Measurements from ENCODE around the gene EFS.

DNA sequence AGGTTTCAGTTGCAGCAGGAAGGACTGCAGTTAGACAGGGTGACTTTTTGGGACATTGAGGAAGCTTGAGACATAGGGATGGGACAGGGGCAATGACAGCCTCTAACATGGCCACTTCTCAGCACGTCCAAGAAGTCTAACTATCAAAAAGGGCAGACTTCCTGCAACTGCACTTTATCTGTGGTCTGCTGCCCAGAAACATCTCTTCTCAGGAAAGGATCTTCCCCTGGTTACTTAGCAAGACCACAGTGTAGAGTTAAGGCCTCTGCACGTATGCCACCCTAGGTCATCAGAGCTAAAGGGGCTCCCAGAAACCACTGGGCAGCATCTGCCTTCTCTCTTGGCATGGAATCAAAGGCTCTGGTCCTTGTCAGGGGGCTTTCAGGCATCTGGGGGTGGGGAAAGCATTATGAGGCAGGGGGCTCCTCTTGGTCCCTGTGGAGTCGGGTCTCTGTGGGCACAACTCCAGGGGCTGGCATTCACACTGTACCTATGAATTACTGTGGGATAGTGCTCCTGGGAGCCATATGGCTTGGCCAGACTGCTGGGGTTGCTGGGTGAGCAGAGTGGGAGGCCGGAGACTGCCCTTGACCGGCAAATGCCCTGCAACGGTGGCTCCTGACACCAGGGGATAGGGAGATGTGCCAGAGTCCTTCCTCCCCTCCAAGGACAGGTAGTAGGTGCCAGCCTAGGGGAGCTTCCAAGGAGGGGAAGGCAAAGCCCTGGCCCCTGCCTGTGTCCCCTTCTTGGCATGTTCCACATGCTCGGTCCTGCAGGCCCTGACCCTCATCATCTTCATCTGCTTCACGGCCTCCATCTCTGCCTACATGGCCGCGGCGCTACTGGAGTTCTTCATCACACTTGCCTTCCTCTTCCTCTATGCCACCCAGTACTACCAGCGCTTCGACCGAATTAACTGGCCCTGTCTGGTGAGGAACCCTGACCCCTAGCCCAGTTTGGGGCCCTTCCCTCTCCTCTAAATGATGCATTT lies 12.9 kb upstream of the EFS start:
- TF ChIP-seq, protein P1, sequence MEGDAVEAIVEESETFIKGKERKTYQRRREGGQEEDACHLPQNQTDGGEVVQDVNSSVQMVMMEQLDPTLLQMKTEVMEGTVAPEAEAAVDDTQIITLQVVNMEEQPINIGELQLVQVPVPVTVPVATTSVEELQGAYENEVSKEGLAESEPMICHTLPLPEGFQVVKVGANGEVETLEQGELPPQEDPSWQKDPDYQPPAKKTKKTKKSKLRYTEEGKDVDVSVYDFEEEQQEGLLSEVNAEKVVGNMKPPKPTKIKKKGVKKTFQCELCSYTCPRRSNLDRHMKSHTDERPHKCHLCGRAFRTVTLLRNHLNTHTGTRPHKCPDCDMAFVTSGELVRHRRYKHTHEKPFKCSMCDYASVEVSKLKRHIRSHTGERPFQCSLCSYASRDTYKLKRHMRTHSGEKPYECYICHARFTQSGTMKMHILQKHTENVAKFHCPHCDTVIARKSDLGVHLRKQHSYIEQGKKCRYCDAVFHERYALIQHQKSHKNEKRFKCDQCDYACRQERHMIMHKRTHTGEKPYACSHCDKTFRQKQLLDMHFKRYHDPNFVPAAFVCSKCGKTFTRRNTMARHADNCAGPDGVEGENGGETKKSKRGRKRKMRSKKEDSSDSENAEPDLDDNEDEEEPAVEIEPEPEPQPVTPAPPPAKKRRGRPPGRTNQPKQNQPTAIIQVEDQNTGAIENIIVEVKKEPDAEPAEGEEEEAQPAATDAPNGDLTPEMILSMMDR (IDR thresholded peaks at IDR 0.05): no peak
- TF ChIP-seq EP300 (IDR thresholded peaks at IDR 0.05) (no peak), POLR2A (IDR thresholded peaks at IDR 0.05) (no peak)

Data from ovary (tissue), 3 donors.